IMR-90 (cell line): ENCODE data around the gene VMAC. TPM values are rescaled to one million over a fixed set of nuclear protein-coding genes. Genes with fewer than 3 reads are reported as not detected.

Source experiments
- ATAC-seq: fragments of 200-7000 bp; cut with Tn5 transposase; 2 replicates; pipeline ENCODE4 v1.9.1; 2020; ENCODE audit warnings: low read depth, mild to moderate bottlenecking, moderate library complexity
- BruUV-seq: library from RNA; stranded (reverse); fragments of 400-500 nt; replicated peaks from 2 replicates; lab custom pipeline; 2021; lab: Mats Ljungman, UMichigan
- CTCF ChIA-PET: fragments of 300-600 bp; formaldehyde crosslinking; extraction: SDS; loops from one replicate; lab custom pipeline; 2021; ENCODE audit warnings: antibody characterized with exemption; lab: Yijun Ruan, JAX
- POLR2A ChIA-PET: fragments of 300-600 bp; sonication (Branson Sonifier 250); formaldehyde crosslinking; loops from one replicate; lab custom pipeline; 2022; ENCODE audit warnings: antibody characterized with exemption; ENCODE audit not compliant: unreplicated experiment; lab: Charles Lee
- DNase-seq: peaks from one replicate; pipeline ENCODE4 v3.0.0; 2013
- H2AFZ ChIP-seq: replicated peaks from 2 replicates; pipeline ENCODE3; 2013; ENCODE audit warnings: low read length, mild to moderate bottlenecking; ENCODE audit not compliant: poor library complexity
- H2AK5ac ChIP-seq: 2 replicates; pipeline ENCODE4 v1.6.1; 2013; ENCODE audit warnings: low read depth, low read length, inconsistent platforms
- H2AK9ac ChIP-seq: replicated peaks from 2 replicates; pipeline ENCODE3; 2013; ENCODE audit warnings: mild to moderate bottlenecking, low read depth, low read length, moderate library complexity; ENCODE audit not compliant: poor library complexity
- H2BK120ac ChIP-seq: 2 replicates; pipeline ENCODE4 v1.6.1; 2013; ENCODE audit warnings: low read depth, low read length, inconsistent platforms
- H2BK15ac ChIP-seq: 3 replicates; pipeline ENCODE4 v1.6.1; 2013; ENCODE audit warnings: low read depth, low read length, inconsistent platforms
- H2BK20ac ChIP-seq: 2 replicates; pipeline ENCODE4 v1.6.1; 2013; ENCODE audit warnings: low read depth, mild to moderate bottlenecking, inconsistent platforms, low read length, moderate library complexity
- H2BK5ac ChIP-seq: 2 replicates; pipeline ENCODE4 v1.6.1; 2013; ENCODE audit warnings: mild to moderate bottlenecking, low read depth, low read length, inconsistent platforms; ENCODE audit not compliant: poor library complexity, severe bottlenecking
- H3K14ac ChIP-seq: replicated peaks from 2 replicates; pipeline ENCODE4 v1.6.1; 2013; ENCODE audit warnings: low read depth, low read length, inconsistent platforms
- H3K18ac ChIP-seq: 2 replicates; pipeline ENCODE4 v1.6.1; 2013; ENCODE audit warnings: low read depth, low read length, control low read depth
- H3K23ac ChIP-seq: 2 replicates; pipeline ENCODE4 v1.6.1; 2013; ENCODE audit warnings: low read depth, low read length, inconsistent platforms
- H3K27ac ChIP-seq: 2 replicates; pipeline ENCODE4 v1.5.1; 2013; ENCODE audit warnings: mild to moderate bottlenecking, control low read depth, low read length; ENCODE audit not compliant: insufficient read depth
- H3K27me3 ChIP-seq: 2 replicates; pipeline ENCODE4 v1.6.1; 2013; ENCODE audit warnings: low read length; ENCODE audit not compliant: control insufficient read depth, insufficient read depth
- H3K36me3 ChIP-seq: 2 replicates; pipeline ENCODE4 v1.6.1; 2013; ENCODE audit warnings: low read length, mixed read lengths; ENCODE audit not compliant: control insufficient read depth, insufficient read depth
- H3K4ac ChIP-seq: 2 replicates; pipeline ENCODE4 v1.6.1; 2013; ENCODE audit warnings: low read depth, low read length, inconsistent platforms
- H3K4me1 ChIP-seq: 2 replicates; pipeline ENCODE4 v1.6.1; 2013; ENCODE audit warnings: low read length, mixed read lengths; ENCODE audit not compliant: control insufficient read depth, insufficient read depth
- H3K4me2 ChIP-seq: 2 replicates; pipeline ENCODE4 v1.6.1; 2013; ENCODE audit warnings: low read depth, mild to moderate bottlenecking, control low read depth, low read length, moderate library complexity
- H3K4me3 ChIP-seq: 2 replicates; pipeline ENCODE4 v1.5.1; 2013; ENCODE audit warnings: low read depth, mild to moderate bottlenecking, control low read depth, low read length, moderate library complexity; ENCODE audit not compliant: insufficient read depth
- H3K56ac ChIP-seq: 2 replicates; pipeline ENCODE4 v1.6.1; 2013; ENCODE audit warnings: low read length, inconsistent platforms; ENCODE audit not compliant: insufficient read depth; ENCODE audit errors: extremely low read depth
- H3K79me1 ChIP-seq, 2 experiments: 2 replicates each; pipeline ENCODE4 v1.6.1; 2013; ENCODE audit warnings: low read length in 2 of 2, inconsistent platforms in 1 of 2, low read depth in 1 of 2
- H3K9ac ChIP-seq: 2 replicates; pipeline ENCODE4 v1.6.1; 2013; ENCODE audit warnings: low read depth, low read length, control low read depth
- H3K9me1 ChIP-seq: 2 replicates; pipeline ENCODE4 v1.6.1; 2013; ENCODE audit warnings: low read length, inconsistent platforms; ENCODE audit not compliant: insufficient read depth
- H3K9me3 ChIP-seq: 2 replicates; pipeline ENCODE4 v1.6.1; 2013; ENCODE audit warnings: low read length; ENCODE audit not compliant: control insufficient read depth, insufficient read depth
- H4K20me1 ChIP-seq: 2 replicates; pipeline ENCODE4 v1.6.1; 2013; ENCODE audit warnings: low read length, inconsistent platforms; ENCODE audit not compliant: insufficient read depth
- H4K5ac ChIP-seq: 2 replicates; pipeline ENCODE4 v1.6.1; 2013; ENCODE audit warnings: mild to moderate bottlenecking, low read depth, low read length, control low read depth
- H4K8ac ChIP-seq, 2 experiments: 2 replicates each; pipeline ENCODE4 v1.6.1; 2013; ENCODE audit warnings: low read depth in 2 of 2, low read length in 2 of 2, control low read depth in 1 of 2, inconsistent platforms in 1 of 2
- H4K91ac ChIP-seq: 2 replicates; pipeline ENCODE4 v1.6.1; 2013; ENCODE audit warnings: low read depth, low read length, inconsistent platforms; ENCODE audit not compliant: insufficient read depth
- BHLHE40 ChIP-seq: fragments of 150-350 bp; IDR thresholded peaks from 2 replicates; pipeline ENCODE4 v1.6.1; 2016; ENCODE audit warnings: mild to moderate bottlenecking, low read depth, low read length
- CHD1 ChIP-seq: IDR thresholded peaks from 2 replicates; pipeline ENCODE4 v1.6.1; 2012; ENCODE audit warnings: low read depth, low read length, improper control_type of control experiment
- ELK1 ChIP-seq: fragments of 150-350 bp; IDR thresholded peaks from 2 replicates; pipeline ENCODE4 v1.6.1; 2016; ENCODE audit warnings: low read depth, mild to moderate bottlenecking, low read length, moderate library complexity, borderline replicate concordance
- FOS ChIP-seq: fragments of 150-350 bp; IDR thresholded peaks from 2 replicates; pipeline ENCODE4 v1.6.1; 2016; ENCODE audit warnings: low read depth, low read length
- MAFK ChIP-seq: IDR thresholded peaks from 2 replicates; pipeline ENCODE4 v1.6.1; 2012; ENCODE audit warnings: low read depth, low read length, improper control_type of control experiment
- MAZ ChIP-seq: IDR thresholded peaks from 2 replicates; pipeline ENCODE4 v1.6.1; 2012; ENCODE audit warnings: low read depth, mild to moderate bottlenecking, low read length, improper control_type of control experiment, moderate library complexity, borderline replicate concordance
- MXI1 ChIP-seq: IDR thresholded peaks from 2 replicates; pipeline ENCODE4 v1.6.1; 2012; ENCODE audit warnings: low read depth, mild to moderate bottlenecking, low read length, moderate library complexity, borderline replicate concordance
- NFE2L2 ChIP-seq: fragments of 150-350 bp; IDR thresholded peaks from 2 replicates; pipeline ENCODE4 v1.6.1; 2016; ENCODE audit warnings: low read depth, mild to moderate bottlenecking, low read length
- RFX5 ChIP-seq: IDR thresholded peaks from 2 replicates; pipeline ENCODE4 v1.8.0; 2012; ENCODE audit warnings: low read depth, mild to moderate bottlenecking, low read length, moderate library complexity
- USF2 ChIP-seq: fragments of 150-350 bp; IDR thresholded peaks from 2 replicates; pipeline ENCODE4 v1.6.1; 2017; ENCODE audit warnings: mild to moderate bottlenecking, antibody characterized with exemption, low read length, low read depth
- WGBS, 2 experiments: methylation state at CpG; one replicate each; pipeline versions ENCODE4 v1.1.5 to v1.1.7; 2013; ENCODE audit warnings: missing lambda C conversion rate in 2 of 2; ENCODE audit not compliant: insufficient read length in 1 of 2; ENCODE audit errors: extremely low coverage in 2 of 2; 5-methylcytosine and 5-hydroxymethylcytosine counted together
- dilution Hi-C: fragments of 300-500 bp; cut with HindIII; formaldehyde crosslinking; loops from one replicate; pipeline ENCODE4 v1.14.3; 2018; ENCODE audit warnings: low sequenced_read_pairs; ENCODE audit not compliant: unreplicated experiment
- in situ Hi-C: fragments of 300-500 bp; cut with MboI; formaldehyde crosslinking; loops from 3 replicates; pipeline ENCODE4 v1.14.3; 2019; ENCODE audit warnings: low sequenced_read_pairs, inconsistent platforms, mixed read lengths
- intact Hi-C: fragments of 100-400 bp; cut with micrococcal nuclease; formaldehyde crosslinking; loops from 2 replicates; pipeline ENCODE4 v1.10.0; 2022
- polyA plus RNA-seq, 3 experiments: library from polyadenylated mRNA; depleted of rRNA; stranded (reverse); fragments of >200 nt; gene quantifications; 2 replicates each; pipeline ENCODE4 v1.2.3, GENCODE V29; 2012; ENCODE audit warnings: low replicate concordance in 1 of 3
- total RNA-seq: library from RNA; depleted of rRNA; stranded (reverse); fragments of >200 nt; gene quantifications from 2 replicates; pipeline ENCODE4 v1.2.3, GENCODE V29; 2012
- TF ChIP-seq, protein P1 (sequence below): conservative IDR thresholded peaks from 2 replicates; pipeline ENCODE4 v1.5.1; 2012; ENCODE audit warnings: mild to moderate bottlenecking, low read depth, low read length, improper control_type of control experiment

The VMAC gene
- total and polyA plus RNA-seq, 2 of the 4 experiments (the other 2 are of a cell fraction) = 1.4 to 3.1 TPM

GRCh38 chr19:5931251-5931650 lies 26.6 kb downstream of the VMAC start:
- H3K79me1 ChIP-seq = peaks cover 13 to 66% of the 10 kb centered on the region in 2 experiments; a peak in 3 of 4 replicates
- intact Hi-C loops (no loop called here), in situ Hi-C loops (no loop called here), dilution Hi-C loops (no loop called here)
- peaks cover 28% of the 10 kb centered on the region for H3K4me1 ChIP-seq
- H4K91ac ChIP-seq = no peak overlapping the region
- no peak overlapping the region for H3K23ac ChIP-seq
- ChIA-PET POLR2A (no interaction called here), CTCF (no interaction called here)
- H3K9me1 ChIP-seq = peaks cover 22% of the 10 kb centered on the region
- H2BK120ac ChIP-seq = no peak overlapping the region
- TF ChIP-seq, protein P1, sequence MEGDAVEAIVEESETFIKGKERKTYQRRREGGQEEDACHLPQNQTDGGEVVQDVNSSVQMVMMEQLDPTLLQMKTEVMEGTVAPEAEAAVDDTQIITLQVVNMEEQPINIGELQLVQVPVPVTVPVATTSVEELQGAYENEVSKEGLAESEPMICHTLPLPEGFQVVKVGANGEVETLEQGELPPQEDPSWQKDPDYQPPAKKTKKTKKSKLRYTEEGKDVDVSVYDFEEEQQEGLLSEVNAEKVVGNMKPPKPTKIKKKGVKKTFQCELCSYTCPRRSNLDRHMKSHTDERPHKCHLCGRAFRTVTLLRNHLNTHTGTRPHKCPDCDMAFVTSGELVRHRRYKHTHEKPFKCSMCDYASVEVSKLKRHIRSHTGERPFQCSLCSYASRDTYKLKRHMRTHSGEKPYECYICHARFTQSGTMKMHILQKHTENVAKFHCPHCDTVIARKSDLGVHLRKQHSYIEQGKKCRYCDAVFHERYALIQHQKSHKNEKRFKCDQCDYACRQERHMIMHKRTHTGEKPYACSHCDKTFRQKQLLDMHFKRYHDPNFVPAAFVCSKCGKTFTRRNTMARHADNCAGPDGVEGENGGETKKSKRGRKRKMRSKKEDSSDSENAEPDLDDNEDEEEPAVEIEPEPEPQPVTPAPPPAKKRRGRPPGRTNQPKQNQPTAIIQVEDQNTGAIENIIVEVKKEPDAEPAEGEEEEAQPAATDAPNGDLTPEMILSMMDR = no peak
- TF ChIP-seq MXI1 (no peak), USF2 (no peak), RFX5 (no peak), NFE2L2 (no peak), MAFK (no peak), BHLHE40 (no peak), FOS (no peak), MAZ (no peak), ELK1 (no peak), CHD1 (no peak)
- H3K36me3 ChIP-seq = peaks cover 62% of the 10 kb centered on the region
- no peak overlapping the region for H3K4ac ChIP-seq
- H4K20me1 ChIP-seq = peaks cover 26% of the 10 kb centered on the region
- H3K14ac ChIP-seq = no peak overlapping the region
- H2BK5ac ChIP-seq = no peak overlapping the region
- 100% methylated on average over 1 of the region's 11 CpGs; no CpG with 5 or more reads in 1 of the 2 experiments for WGBS, 2 experiments
- DNase-seq = no peak
- H3K56ac ChIP-seq = no peak overlapping the region
- no peaks in the 10 kb centered on the region for H3K9me3 ChIP-seq
- H2AFZ ChIP-seq = no peak overlapping the region
- no peak overlapping the region for H3K4me3 ChIP-seq
- H3K9ac ChIP-seq = no peak overlapping the region
- no peak overlapping the region for H3K4me2 ChIP-seq
- H2BK15ac ChIP-seq = no peak overlapping the region
- no peak overlapping the region for H2AK9ac ChIP-seq
- no peak overlapping the region for H3K18ac ChIP-seq
- H4K8ac ChIP-seq = no peak overlapping the region
- no TSS peak for BruUV-seq
- no peak overlapping the region for H4K5ac ChIP-seq
- H3K27me3 ChIP-seq = no peaks in the 10 kb centered on the region
- ATAC-seq = no peak
- H3K27ac ChIP-seq = no peak overlapping the region
- no peak overlapping the region for H2AK5ac ChIP-seq
- no peak overlapping the region for H2BK20ac ChIP-seq
